Type B pancreatic cell (in vitro differentiated cells): Measurements from ENCODE around the gene PSME1. TPM values are rescaled to one million over a fixed set of nuclear protein-coding genes. Genes with fewer than 3 reads are reported as not detected.

ENCODE experiments used
- DNase-seq: peaks from one replicate; pipeline ENCODE4 v3.0.0; 2021; ENCODE audit warnings: mixed read lengths; ENCODE audit not compliant: unreplicated experiment; ENCODE audit errors: extremely low spot score
- H3K27ac Mint-ChIP-seq: 2 replicates; pipeline ENCODE4 v1.8.0; 2021; ENCODE audit warnings: mild to moderate bottlenecking, mixed read lengths
- H3K27me3 Mint-ChIP-seq: 2 replicates; pipeline ENCODE4 v1.8.0; 2021; ENCODE audit warnings: mixed read lengths
- H3K36me3 Mint-ChIP-seq: 2 replicates; pipeline ENCODE4 v1.8.0; 2021; ENCODE audit warnings: mixed read lengths
- H3K4me1 Mint-ChIP-seq: one replicate; pipeline ENCODE4 v1.8.0; 2021; ENCODE audit warnings: mixed read lengths; ENCODE audit not compliant: unreplicated experiment
- H3K4me3 Mint-ChIP-seq: 2 replicates; pipeline ENCODE4 v1.8.0; 2021; ENCODE audit warnings: mild to moderate bottlenecking, mixed read lengths
- H3K9me3 Mint-ChIP-seq: 2 replicates; pipeline ENCODE4 v1.8.0; 2021; ENCODE audit warnings: mixed read lengths
- total RNA-seq: library from RNA; stranded (reverse); gene quantifications from 2 replicates; pipeline ENCODE4 v1.2.1, GENCODE V29; 2021; ENCODE audit warnings: low replicate concordance
- TF ChIP-seq, protein P1 (sequence below): fragments of 200-600 bp; sonication (generic); conservative IDR thresholded peaks from 2 replicates; pipeline ENCODE4 v1.5.0; 2021; ENCODE audit warnings: antibody characterized with exemption, mild to moderate bottlenecking

The PSME1 gene
- total RNA-seq, 1 donor from 2014 or later, result 142 TPM

DNA sequence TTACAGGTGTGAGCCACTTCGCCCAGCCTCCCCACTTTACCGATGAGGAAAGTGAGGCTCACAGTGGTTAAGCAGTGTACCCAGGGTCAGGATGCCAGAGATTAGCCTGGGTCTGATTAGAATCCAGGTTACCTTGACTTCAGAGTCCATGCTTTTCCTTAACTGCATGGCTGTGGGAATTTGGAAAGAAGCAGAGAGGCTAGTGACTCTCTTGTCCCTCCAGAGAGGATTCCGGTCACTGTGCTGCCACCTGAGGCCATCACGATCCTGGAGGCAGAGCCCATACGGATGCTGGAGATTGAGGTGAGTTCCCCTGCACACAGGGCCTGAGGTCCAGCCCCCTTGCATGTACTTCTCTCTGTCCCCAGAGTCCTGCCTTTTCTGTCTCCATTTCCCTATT is 40.6 kb downstream of the PSME1 start:
- H3K27ac Mint-ChIP-seq, result no peak overlapping the region
- no peak for DNase-seq
- peaks cover 11% of the 10 kb centered on the region for H3K36me3 Mint-ChIP-seq
- peaks cover 22% of the 10 kb centered on the region for H3K4me1 Mint-ChIP-seq
- no peak overlapping the region for H3K4me3 Mint-ChIP-seq
- TF ChIP-seq, protein P1, sequence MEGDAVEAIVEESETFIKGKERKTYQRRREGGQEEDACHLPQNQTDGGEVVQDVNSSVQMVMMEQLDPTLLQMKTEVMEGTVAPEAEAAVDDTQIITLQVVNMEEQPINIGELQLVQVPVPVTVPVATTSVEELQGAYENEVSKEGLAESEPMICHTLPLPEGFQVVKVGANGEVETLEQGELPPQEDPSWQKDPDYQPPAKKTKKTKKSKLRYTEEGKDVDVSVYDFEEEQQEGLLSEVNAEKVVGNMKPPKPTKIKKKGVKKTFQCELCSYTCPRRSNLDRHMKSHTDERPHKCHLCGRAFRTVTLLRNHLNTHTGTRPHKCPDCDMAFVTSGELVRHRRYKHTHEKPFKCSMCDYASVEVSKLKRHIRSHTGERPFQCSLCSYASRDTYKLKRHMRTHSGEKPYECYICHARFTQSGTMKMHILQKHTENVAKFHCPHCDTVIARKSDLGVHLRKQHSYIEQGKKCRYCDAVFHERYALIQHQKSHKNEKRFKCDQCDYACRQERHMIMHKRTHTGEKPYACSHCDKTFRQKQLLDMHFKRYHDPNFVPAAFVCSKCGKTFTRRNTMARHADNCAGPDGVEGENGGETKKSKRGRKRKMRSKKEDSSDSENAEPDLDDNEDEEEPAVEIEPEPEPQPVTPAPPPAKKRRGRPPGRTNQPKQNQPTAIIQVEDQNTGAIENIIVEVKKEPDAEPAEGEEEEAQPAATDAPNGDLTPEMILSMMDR, result no peak
- no peaks in the 10 kb centered on the region for H3K27me3 Mint-ChIP-seq
- H3K9me3 Mint-ChIP-seq, result no peaks in the 10 kb centered on the region

DNA sequence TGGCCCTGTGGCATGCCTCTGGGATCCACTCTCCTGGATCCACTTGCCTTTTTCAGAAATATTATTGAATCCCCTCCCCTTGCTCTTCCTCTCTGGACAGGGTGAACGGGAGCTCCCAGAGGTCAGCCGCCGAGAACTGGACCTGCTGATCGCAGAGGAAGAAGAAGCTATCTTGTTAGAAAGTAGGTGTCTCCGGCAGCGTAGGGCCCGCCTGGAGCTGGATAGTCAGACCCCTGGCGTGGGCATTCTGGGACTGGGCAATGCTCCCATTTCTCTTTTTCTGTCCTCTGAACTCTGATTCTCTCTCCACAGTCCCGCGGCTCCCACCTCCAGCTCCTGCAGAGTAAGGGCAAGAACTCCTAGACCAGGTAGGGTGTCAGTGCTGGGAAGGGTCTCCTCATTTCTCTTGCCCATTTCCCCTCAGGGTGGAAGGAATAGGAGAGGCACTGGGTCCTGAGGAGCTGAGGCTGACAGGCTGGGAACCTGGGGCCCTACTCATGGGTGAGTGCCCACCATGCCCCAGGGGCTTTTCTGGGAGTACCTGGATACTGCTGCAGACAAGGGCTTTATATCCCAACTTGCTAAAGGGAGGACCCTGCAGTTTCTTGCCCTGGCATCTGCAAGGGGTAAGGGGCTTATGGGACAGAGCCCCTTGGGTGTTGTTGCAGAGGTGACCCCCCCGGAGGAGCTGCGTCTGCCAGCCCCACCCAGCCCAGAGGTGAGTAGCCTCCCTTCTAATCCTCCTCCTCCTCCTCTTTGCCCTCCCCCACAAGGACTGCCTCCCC is 41.2 kb downstream of the PSME1 start:
- H3K27ac Mint-ChIP-seq, result no peak overlapping the region
- no peak overlapping the region for H3K4me3 Mint-ChIP-seq
- H3K27me3 Mint-ChIP-seq, result no peaks in the 10 kb centered on the region
- peaks cover 10% of the 10 kb centered on the region for H3K36me3 Mint-ChIP-seq
- H3K4me1 Mint-ChIP-seq, result peaks cover 21% of the 10 kb centered on the region
- DNase-seq, result no peak
- TF ChIP-seq, protein P1, result no peak
- H3K9me3 Mint-ChIP-seq, result no peaks in the 10 kb centered on the region

DNA sequence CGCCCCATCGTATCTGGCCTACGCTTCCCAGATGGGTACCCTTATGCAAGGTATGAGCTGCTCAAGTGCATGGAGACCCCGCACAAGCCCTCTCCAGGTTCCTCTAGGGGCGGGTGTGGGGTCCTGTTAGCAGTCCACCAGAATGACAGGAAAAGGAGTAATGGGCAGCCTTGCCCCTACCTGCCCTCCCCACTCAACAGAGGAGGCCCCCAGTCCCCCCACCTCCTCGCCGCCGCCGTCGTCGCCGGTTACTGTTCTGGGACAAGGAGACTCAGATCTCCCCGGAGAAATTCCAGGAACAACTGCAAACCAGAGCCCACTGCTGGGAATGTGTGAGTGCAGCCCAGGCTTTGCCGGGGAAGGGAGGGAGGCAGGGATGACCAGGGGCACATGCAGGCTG is 41.9 kb downstream of the PSME1 start:
- TF ChIP-seq, protein P1, result no peak
- H3K27me3 Mint-ChIP-seq, result no peaks in the 10 kb centered on the region
- no peak overlapping the region for H3K27ac Mint-ChIP-seq
- no peak overlapping the region for H3K4me3 Mint-ChIP-seq
- DNase-seq, result no peak
- no peaks in the 10 kb centered on the region for H3K9me3 Mint-ChIP-seq
- H3K36me3 Mint-ChIP-seq, result peaks cover 10% of the 10 kb centered on the region
- peaks cover 20% of the 10 kb centered on the region for H3K4me1 Mint-ChIP-seq

DNA sequence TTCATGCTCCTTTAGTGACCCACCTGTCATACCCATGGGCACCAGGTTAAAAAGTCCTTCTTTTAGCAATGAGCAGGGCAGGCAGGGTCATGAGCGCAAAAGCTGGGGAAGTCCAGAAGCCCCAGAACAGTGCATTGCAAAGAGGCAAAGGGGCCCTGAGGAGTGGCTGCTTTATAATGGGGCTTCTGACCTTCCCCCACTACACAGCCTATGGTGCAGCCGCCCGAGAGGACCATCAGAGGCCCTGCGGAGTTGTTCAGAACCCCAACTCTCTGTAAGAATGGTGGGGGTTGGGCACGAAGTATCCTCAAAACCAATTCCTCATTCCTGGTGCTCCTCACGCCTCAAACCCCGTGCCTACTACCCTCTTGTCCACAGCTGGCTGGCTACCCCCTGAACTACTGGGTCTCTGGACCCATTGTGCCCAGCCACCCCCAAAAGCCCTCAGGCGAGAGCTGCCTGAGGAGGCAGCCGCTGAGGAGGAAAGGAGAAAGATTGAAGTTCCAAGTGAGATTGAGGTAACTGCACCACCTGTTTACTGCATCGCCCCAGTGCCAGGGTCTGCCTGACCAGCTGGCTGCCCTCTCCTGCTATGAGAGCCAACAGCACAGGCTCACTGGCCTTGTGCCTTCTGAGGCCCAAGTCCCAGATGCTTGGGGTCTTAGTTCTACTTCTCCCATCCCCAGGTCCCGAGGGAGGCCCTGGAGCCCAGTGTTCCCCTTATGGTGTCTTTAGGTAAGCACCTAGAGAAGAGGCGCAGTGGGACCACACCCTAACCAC is 42.6 kb downstream of the PSME1 start:
- TF ChIP-seq, protein P1, result no peak
- no peak for DNase-seq
- Mint-ChIP-seq H3K36me3 (peaks cover 10% of the 10 kb centered on the region), H3K27me3 (no peaks in the 10 kb centered on the region), H3K27ac (peak overlapping the region; percentile 46), H3K4me1 (peaks cover 13% of the 10 kb centered on the region), H3K4me3 (no peak overlapping the region), H3K9me3 (no peaks in the 10 kb centered on the region)

DNA sequence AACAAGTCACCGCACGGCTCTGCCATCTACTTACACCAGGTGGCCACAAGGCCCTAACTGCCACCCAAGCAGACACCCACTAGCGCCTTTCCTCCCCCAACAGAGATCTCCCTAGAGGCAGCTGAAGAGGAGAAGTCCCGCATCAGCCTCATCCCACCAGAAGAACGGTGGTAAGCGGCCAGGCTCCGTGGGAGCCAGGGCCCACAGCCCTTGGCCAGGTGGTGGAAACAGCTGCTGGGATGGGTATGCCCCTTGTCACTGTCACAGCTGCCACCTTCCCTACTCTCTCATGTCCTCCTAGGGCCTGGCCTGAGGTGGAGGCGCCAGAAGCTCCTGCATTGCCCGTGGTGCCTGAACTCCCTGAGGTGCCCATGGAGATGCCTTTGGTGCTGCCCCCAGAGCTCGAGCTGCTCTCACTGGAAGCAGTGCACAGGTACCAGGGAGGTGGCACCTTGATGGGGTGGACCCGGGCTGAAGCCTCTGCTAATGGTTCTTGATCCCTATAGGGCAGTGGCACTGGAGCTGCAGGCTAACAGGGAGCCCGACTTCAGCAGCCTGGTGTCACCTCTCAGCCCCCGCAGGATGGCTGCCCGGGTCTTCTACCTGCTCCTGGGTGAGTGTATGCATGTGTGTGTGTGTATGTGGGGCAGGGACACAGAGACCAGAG is 43.4 kb downstream of the PSME1 start:
- peak overlapping the region; percentile 87 for H3K27ac Mint-ChIP-seq
- H3K4me3 Mint-ChIP-seq, result peak overlapping the region; percentile 35
- TF ChIP-seq, protein P1, result no peak
- H3K4me1 Mint-ChIP-seq, result peaks cover 13% of the 10 kb centered on the region
- H3K27me3 Mint-ChIP-seq, result no peaks in the 10 kb centered on the region
- H3K36me3 Mint-ChIP-seq, result peaks cover 10% of the 10 kb centered on the region
- no peak for DNase-seq
- no peaks in the 10 kb centered on the region for H3K9me3 Mint-ChIP-seq
